Cardiac muscle cell (in vitro differentiated cells and primary cell): ENCODE data around the gene ATRNL1. TPM values are rescaled to one million over a fixed set of nuclear protein-coding genes. Genes with fewer than 3 reads are reported as not detected.

Experiments used
- DNase-seq, 2 donors: peaks; one replicate each; pipeline versions ENCODE4 v3.0.0 to v3.0.0-alpha.2; 2010 to 2017; ENCODE audit warnings: low read depth in 1 of 2, low spot score in 1 of 2
- H3K27ac ChIP-seq: fragments of 200-600 bp; sonication (generic); 2 replicates; pipeline ENCODE4 v1.5.1; 2016
- H3K27me3 ChIP-seq: fragments of 200-600 bp; sonication (generic); 2 replicates; pipeline ENCODE4 v1.6.0; 2016; ENCODE audit warnings: control low read depth
- H3K36me3 ChIP-seq: fragments of 200-600 bp; sonication (generic); 2 replicates; pipeline ENCODE4 v1.5.1; 2016; ENCODE audit warnings: control low read depth
- H3K4me1 ChIP-seq: fragments of 200-600 bp; sonication (generic); 2 replicates; pipeline ENCODE4 v1.8.1; 2017; ENCODE audit warnings: low read depth, mild to moderate bottlenecking, mixed run types
- H3K4me3 ChIP-seq: fragments of 200-600 bp; sonication (generic); 2 replicates; pipeline ENCODE4 v1.5.1; 2016; ENCODE audit warnings: mild to moderate bottlenecking
- H3K9me3 ChIP-seq: fragments of 200-600 bp; sonication (generic); 2 replicates; pipeline ENCODE4 v1.5.1; 2017; ENCODE audit warnings: low read depth, mild to moderate bottlenecking, control low read depth
- CTCF ChIP-seq: IDR thresholded peaks from 2 replicates; pipeline ENCODE4 v1.5.1; 2012; ENCODE audit warnings: low read depth, mild to moderate bottlenecking, low read length
- polyA plus RNA-seq: library from polyadenylated mRNA; unstranded; fragments of >200 nt; fragmentation: Nextera tagmentation; extraction: Ambion mirVana; gene quantifications from 2 replicates; pipeline ENCODE4 v1.2.1, GENCODE V29; 2016
- total RNA-seq: library from RNA; depleted of rRNA; stranded (reverse); fragments of >200 nt; gene quantifications from 2 replicates; pipeline ENCODE4 v1.2.3, GENCODE V29; 2016

Gene ATRNL1
- total and polyA plus RNA-seq, 2 experiments from 2014 or later = 4.5 to 14.1 TPM

GRCh38 chr10:115539142-115539762, 446.1 kb downstream of the ATRNL1 start:
- DNase-seq = no peak
- no peaks in the 10 kb centered on the region for H3K36me3 ChIP-seq
- H3K4me1 ChIP-seq = no peaks in the 10 kb centered on the region
- TF ChIP-seq CTCF = no peak
- H3K27ac ChIP-seq = no peak overlapping the region
- no peaks in the 10 kb centered on the region for H3K9me3 ChIP-seq
- H3K27me3 ChIP-seq = no peaks in the 10 kb centered on the region
- H3K4me3 ChIP-seq = no peak overlapping the region

DNA sequence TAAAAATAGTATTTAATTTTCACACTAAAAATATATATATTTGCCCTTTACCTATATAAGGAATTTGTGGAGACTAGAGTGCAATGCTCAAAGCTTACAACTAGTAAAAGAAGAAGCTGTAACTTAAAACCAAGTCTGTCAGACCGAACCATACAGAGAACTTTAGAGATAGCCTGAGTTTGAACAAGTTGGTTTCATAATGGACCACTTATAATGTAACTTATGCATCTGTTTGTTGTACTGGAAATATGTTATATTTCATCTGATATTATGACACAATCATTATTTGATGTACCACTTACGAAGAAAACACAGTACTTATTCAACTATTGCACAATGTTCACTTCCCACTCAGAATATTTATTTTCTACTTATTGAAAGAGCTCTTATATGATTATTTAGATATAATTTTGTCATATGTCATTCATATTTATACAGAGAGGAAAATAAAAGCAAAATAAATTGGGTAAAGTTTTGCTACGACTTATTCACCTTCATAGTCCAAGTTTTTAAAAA, 462.8 kb downstream of the ATRNL1 start:
- Histone ChIP-seq H3K36me3 (no peaks in the 10 kb centered on the region), H3K4me1 (no peaks in the 10 kb centered on the region), H3K9me3 (no peaks in the 10 kb centered on the region), H3K4me3 (no peak overlapping the region), H3K27ac (no peak overlapping the region), H3K27me3 (no peaks in the 10 kb centered on the region)
- no peak for DNase-seq
- no peak for TF ChIP-seq CTCF

DNA sequence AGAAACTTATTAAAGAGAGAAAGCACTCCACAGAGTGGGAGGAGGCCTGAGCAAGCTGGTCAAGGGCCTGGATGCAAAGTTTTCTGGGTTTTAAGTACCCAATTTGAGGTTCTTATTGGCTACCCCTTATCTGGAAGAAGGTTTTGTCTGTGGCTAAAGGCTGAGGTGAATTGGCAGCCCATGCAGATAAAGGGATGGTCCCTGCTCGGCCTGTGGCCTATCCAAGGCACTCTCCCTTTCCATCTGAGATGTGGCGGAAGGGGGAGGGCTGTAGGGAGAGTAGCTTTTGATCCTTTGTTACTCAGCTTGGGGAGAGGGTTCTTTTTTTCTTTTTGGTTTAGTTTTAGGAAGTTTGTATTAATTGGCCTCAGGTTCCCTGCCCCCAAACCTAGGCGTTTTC, 465.1 kb downstream of the ATRNL1 start:
- no peak for DNase-seq
- no peak overlapping the region for H3K27ac ChIP-seq
- no peaks in the 10 kb centered on the region for H3K36me3 ChIP-seq
- H3K4me1 ChIP-seq = no peaks in the 10 kb centered on the region
- no peak for TF ChIP-seq CTCF
- no peak overlapping the region for H3K4me3 ChIP-seq
- no peaks in the 10 kb centered on the region for H3K9me3 ChIP-seq
- H3K27me3 ChIP-seq = no peaks in the 10 kb centered on the region

- no peak for DNase-seq
- H3K9me3 ChIP-seq = no peaks in the 10 kb centered on the region
These were observed 473.7 kb downstream of the ATRNL1 start for GRCh38 chr10:115566867-115567266.

DNA sequence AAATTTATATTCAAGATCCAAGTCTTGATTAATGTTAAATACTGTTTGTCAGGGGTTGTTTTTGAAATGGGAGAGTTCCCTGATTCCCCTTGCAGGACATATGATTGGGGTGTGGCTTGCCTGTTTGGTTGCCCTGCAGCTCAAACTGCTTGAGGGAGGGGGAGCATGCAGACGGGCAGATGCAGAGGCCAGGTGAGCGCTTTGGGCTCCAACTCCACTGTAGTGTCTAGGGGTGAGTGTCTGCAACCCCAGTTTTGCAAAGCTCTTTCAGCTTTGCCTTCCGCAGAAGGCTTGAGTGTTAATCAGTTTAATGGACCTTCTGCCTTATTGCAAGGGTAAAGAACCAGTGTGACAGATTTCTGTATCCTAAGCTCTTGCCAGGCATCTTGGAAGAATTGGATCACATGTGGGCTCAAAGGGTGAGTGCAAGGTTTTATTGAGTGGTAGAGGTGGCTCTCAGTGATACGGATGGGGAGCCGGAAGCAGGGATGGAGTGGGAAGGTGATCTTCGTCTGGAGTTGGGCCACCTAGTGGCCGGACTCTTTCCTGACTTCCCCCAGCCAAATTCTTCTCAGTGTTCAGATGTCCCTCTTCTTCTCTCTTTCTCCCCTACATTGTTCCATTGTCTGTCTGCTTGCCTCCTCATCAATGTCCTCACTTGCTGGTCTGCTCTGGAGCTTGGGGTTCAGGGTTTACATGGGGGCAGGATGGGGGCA, 479.7 kb downstream of the ATRNL1 start:
- H3K36me3 ChIP-seq = no peaks in the 10 kb centered on the region
- H3K27ac ChIP-seq = no peak overlapping the region
- H3K9me3 ChIP-seq = no peaks in the 10 kb centered on the region
- TF ChIP-seq CTCF = peak; percentile 9
- H3K27me3 ChIP-seq = no peaks in the 10 kb centered on the region
- DNase-seq = peak; percentile 1 to 19
- no peaks in the 10 kb centered on the region for H3K4me1 ChIP-seq
- H3K4me3 ChIP-seq = no peak overlapping the region

More at GRCh38 chr10:115566867-115567266, 473.7 kb downstream of the ATRNL1 start:
- Histone ChIP-seq H3K27me3 (no peaks in the 10 kb centered on the region), H3K4me3 (no peak overlapping the region), H3K27ac (no peak overlapping the region), H3K36me3 (no peaks in the 10 kb centered on the region), H3K4me1 (no peaks in the 10 kb centered on the region)
- no peak for TF ChIP-seq CTCF
